Activated T-helper 1 cell treated with anti-CD3 and anti-CD28 coated beads, Interleukin-12 subunit alpha, Interleukin-12 subunit beta, Interleukin-2, Interleukin-4 antibody, amounts not matched to agents 30 ng/mL and 10 ng/mL and 1 ng/mL, durations not matched to agents 14 hours and 24 hours and 36 hours (primary cell): ENCODE measurements around the gene POLDIP2. TPM values are rescaled to one million over a fixed set of nuclear protein-coding genes. Genes with fewer than 3 reads are reported as not detected.

ENCODE experiments used
- DNase-seq: peaks from one replicate; pipeline ENCODE4 v3.0.0; 2021; ENCODE audit warnings: low spot score
- H3K27ac Mint-ChIP-seq: one replicate; pipeline ENCODE4 v1.8.0; 2021; ENCODE audit warnings: mild to moderate bottlenecking, mixed read lengths
- H3K27me3 Mint-ChIP-seq: one replicate; pipeline ENCODE4 v1.8.0; 2022; ENCODE audit warnings: mild to moderate bottlenecking, moderate library complexity, mixed read lengths; ENCODE audit not compliant: insufficient read depth
- H3K36me3 Mint-ChIP-seq: one replicate; pipeline ENCODE4 v1.8.0; 2021; ENCODE audit warnings: low read depth, mixed read lengths
- H3K4me1 Mint-ChIP-seq: one replicate; pipeline ENCODE4 v1.8.0; 2021; ENCODE audit warnings: low read depth, mixed read lengths
- H3K4me3 Mint-ChIP-seq: one replicate; pipeline ENCODE4 v1.8.0; 2021; ENCODE audit warnings: mild to moderate bottlenecking, moderate library complexity, mixed read lengths
- H3K9me3 Mint-ChIP-seq: one replicate; pipeline ENCODE4 v1.8.0; 2021; ENCODE audit warnings: mixed read lengths
- intact Hi-C: fragments of 100-400 bp; cut with micrococcal nuclease; formaldehyde crosslinking; loops from one replicate; pipeline ENCODE4 v1.15.1; 2024
- total RNA-seq: library from RNA; stranded (reverse); gene quantifications from 2 replicates; pipeline ENCODE4 v1.2.3, GENCODE V29; 2022

Gene POLDIP2
- total RNA-seq, 1 donor from 2014 or later = 110 TPM

DNA sequence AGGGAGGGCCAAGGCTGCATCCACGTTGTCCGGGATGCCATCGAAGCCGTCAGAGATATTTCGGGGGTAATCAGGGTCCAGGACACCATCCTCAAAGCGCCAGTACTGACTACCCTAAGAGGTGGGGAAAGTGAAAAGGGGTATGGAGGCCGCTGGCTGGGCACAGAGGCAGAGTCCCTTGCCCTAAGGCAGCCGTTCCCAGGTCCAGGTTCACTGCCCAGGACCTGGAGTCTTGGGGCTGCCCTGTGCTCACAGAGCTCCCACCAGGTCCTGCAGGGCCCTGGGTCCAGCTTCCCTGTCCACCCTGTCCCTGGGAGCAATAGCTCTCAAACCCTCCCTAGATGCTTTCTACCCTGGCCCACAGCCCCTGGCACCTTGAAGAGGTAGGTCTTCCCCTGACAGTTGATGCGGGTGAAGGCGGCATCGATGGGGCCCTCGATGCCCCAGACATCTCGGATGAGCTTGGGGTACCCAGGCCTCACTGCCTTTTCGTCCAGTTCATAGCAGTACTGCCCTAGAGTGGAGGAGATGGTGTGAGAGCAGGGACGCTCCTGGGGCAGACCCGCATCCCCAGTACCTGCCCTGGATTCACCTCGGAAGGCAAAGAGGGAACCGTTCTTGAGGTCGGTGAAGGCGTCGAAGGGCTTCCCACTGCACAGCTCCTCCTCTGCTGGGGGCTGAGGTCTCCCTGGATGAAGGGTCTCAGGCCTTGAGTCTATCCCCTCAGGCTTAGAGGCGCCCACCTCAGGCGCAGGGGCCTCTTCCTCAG lies 11.8 kb upstream of the POLDIP2 start:
- peaks cover 4% of the 10 kb centered on the region for H3K36me3 Mint-ChIP-seq
- H3K4me3 Mint-ChIP-seq = no peak overlapping the region
- no peaks in the 10 kb centered on the region for H3K9me3 Mint-ChIP-seq
- no peak for DNase-seq
- H3K27me3 Mint-ChIP-seq = no peaks in the 10 kb centered on the region
- peaks cover 14% of the 10 kb centered on the region for H3K4me1 Mint-ChIP-seq
- H3K27ac Mint-ChIP-seq = no peak overlapping the region
- intact Hi-C loops = no loop called here

DNA sequence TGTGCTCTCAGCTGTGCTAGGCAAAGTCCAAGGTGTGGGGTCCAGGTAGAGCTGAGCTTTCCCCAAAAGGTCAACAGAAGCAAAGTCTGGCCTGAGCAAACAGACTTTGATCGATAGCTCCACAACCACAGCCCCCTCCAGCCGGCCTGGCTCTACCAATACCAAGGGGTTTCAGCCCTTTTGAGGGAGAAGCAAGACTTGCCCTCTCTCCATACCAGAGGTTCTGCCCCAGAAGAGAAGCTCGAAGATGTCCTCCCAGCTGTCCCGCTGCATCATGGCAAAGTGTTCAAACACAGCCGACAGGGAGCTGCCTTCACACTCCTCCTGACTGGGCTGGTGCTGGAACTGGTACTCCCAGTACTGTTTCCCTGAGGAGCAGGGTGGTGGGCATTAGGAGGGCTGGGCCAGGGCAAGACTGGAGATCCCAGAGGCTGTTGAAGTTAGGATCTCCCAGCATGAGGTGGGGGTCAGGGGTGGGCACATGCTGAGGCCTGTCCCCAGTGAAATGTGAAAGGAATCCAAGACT lies 11.0 kb upstream of the POLDIP2 start:
- Mint-ChIP-seq H3K27me3 (no peaks in the 10 kb centered on the region), H3K4me3 (no peak overlapping the region), H3K9me3 (no peaks in the 10 kb centered on the region), H3K27ac (no peak overlapping the region), H3K36me3 (peaks cover 3% of the 10 kb centered on the region), H3K4me1 (peaks cover 9% of the 10 kb centered on the region)
- intact Hi-C loops = no loop called here
- DNase-seq = no peak

DNA sequence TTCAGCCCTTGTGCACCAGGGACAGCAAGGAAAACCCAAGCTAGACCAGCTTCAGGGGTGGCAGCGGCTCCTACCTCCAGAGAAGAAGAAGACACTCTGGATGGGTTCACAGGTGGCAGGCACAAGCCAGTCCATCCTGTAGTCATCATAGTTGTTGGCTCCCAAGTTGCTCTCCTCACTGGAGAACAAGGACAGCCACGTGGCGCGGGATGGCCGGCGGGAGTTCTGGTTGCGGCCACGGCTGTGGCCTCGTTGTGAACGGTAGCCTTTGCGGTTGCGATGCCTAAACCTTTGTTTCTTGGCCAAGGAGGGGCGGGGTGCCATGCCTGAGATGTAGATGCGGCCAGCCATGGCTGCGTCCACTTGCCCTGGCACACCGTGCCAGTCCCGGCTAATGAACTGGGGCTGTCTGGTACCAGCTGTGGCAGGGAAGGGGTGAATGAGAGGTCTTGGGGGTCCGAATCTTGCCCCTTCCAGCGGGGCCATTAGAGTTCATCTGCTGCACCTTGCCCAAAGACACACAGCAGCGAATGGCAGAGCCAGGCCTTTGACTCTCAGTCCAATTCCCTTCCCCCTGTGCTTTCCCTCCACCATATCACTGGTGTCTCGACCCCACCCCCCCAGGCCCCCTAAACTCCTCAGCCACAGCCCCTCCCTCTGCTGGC lies 10.4 kb upstream of the POLDIP2 start:
- Mint-ChIP-seq H3K4me3 (no peak overlapping the region), H3K9me3 (no peaks in the 10 kb centered on the region), H3K4me1 (peaks cover 3% of the 10 kb centered on the region), H3K27me3 (no peaks in the 10 kb centered on the region), H3K27ac (no peak overlapping the region), H3K36me3 (peaks cover 3% of the 10 kb centered on the region)
- intact Hi-C loops = no loop called here
- DNase-seq = no peak

DNA sequence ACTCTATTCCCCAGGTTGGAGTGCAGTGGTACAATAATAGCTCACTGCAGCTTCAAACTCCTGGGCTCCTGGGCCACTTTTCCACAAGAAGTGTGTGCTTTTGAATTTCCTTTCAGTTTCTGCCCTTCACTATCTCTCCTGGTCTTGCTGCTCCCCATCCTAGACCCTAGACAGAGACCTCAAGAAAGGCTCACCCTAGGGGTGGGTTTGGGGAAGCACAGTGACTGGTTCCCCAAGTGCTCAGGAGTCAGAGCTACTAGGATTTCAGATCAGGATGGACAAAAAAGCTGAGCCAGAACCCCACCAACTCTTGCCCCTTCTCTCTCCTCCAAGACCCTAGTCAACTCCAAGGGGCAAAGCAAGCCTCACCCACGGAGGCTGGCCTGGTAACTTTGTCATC lies 9.3 kb upstream of the POLDIP2 start:
- Mint-ChIP-seq H3K36me3 (peaks cover 6% of the 10 kb centered on the region), H3K27me3 (no peaks in the 10 kb centered on the region), H3K27ac (no peak overlapping the region), H3K9me3 (no peaks in the 10 kb centered on the region), H3K4me3 (no peak overlapping the region), H3K4me1 (no peaks in the 10 kb centered on the region)
- DNase-seq = no peak
- intact Hi-C loops = no loop called here

DNA sequence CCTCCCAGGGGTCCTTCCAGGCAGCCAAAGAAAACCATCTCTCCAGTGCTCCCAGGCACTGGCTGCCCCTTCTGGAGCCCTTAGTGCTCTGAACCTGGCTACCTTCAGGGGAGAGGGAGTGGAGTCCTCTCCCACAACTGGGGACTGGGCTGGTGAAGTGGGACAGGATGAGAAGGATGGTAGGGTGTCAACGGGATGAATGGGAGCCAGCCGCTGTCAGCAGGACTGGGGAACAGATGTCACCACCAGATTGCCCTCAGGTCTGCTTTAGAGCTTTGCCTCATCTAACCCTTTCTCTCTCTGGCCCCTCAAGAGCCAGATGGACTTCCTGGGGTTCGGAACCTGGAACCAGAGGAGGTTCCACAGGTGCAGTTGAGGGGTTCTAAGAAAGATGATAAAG lies 8.2 kb upstream of the POLDIP2 start:
- intact Hi-C loops = no loop called here
- Mint-ChIP-seq H3K27me3 (no peaks in the 10 kb centered on the region), H3K4me1 (no peaks in the 10 kb centered on the region), H3K9me3 (no peaks in the 10 kb centered on the region), H3K4me3 (no peak overlapping the region), H3K36me3 (peaks cover 16% of the 10 kb centered on the region), H3K27ac (no peak overlapping the region)
- no peak for DNase-seq

DNA sequence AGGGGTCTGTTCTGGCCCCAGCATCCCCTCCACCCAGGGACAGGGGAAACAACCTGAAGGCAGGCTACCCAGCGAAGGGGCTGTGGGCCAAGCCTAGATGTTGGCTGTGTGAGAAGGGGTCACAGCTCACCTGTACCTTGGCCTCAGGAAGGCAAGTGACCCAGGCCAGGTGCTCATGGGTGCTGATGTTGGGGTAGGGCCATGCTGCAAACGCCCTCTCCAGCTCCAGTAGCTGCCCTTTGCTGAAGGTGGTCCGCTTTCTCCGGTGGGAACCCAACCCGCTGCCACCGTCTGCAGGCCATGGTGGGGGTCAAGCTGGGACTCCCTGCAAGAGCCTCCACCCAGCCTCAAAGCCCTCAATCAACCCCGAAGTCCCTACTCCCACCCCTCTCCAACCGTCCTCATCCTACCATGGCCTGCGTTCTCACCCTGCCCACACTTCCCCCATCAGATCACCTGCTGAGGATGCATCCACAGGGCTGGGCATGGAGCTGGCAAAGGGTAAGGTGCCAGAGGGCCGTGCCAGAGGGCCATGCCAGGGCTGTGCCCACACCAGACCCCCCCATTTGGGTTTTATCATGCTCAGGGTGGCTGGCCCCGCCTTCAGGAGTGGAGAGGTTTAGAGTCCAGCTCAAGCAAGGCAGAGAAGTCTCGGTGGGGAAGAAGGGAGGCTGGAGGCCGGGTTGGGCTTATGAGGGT lies 7.5 kb upstream of the POLDIP2 start, which contains the start of gene SEBOX:
Gene SEBOX, minus strand, starts transcription at position 535 of the 699 bp plus-strand sequence. Its CDS starts 48 bp downstream, at position 487.
- Mint-ChIP-seq H3K27ac (no peak within 1 kb of the TSS), H3K36me3 (peaks cover 19% of the 10 kb centered on the region), H3K4me3 (no peak within 1 kb of the TSS), H3K9me3 (no peaks in the 10 kb centered on the region), H3K4me1 (no peaks in the 10 kb centered on the region), H3K27me3 (no peaks in the 10 kb centered on the region)
- intact Hi-C loops = no loop called here
- DNase-seq = no peak

DNA sequence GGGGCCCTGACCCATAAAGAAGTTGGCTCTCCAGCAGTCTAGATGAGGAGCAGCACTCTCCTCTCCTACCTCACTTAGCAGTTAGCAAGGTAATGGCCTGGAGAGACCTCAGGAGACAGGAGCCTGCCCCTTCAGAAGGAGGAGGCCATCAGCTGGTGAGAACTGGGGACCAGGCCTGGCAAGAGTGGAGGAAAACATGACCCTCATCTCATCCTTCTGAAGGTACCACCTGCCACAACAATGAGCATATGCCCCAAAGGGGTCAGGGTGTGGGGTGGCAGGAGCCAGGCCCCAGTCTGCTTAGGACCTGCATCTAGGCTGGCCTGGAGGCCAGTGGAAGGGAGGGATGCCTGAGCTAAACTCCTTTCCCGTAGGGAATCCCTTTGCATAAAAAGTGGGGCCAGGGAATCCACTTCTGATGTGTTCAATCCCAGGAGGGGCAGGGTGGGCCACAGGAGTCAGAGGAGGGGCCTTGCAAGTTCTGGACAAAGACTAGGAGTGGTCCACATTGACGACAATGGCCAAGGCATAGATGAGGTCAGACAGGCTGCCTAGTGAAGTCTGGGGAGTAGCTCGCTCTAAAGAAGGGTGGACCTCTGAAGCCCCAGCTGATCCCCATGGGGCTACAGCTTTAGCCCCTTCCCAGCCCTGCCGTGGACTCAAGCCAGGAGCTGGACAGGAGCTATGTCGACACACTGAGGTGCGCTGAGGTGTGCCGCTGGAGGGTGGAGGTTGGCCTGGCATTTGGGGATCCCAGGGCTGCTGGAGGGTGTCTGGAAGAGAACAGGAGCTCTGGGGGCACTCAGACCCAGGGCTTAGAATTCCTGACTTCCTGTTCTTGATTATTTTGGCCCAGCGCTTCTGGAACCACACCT lies 6.7 kb upstream of the POLDIP2 start:
- H3K36me3 Mint-ChIP-seq = peaks cover 23% of the 10 kb centered on the region
- H3K27me3 Mint-ChIP-seq = no peaks in the 10 kb centered on the region

DNA sequence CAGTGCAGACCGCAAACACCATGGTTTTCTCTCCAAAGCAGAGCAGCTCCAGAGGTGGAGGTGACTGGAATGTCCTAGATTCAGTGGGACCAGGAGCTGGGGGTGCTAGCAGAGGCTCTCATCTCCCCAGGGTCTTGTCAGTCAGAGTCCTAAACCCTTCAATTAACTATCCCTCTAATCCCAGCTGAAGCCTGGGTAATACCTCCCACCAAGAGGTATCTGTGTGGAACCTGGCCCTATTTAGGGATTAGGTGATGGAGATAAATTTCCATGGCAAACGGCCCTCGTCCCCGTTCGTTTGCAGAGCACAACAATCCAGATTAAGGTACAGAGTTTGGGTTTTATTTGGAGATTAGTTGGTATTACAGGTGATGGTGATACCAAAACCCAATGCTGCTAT lies 5.9 kb upstream of the POLDIP2 start:
- H3K27me3 Mint-ChIP-seq = no peaks in the 10 kb centered on the region
- intact Hi-C loops = no loop called here
- no peak for DNase-seq
- H3K4me1 Mint-ChIP-seq = peaks cover 5% of the 10 kb centered on the region
- no peak overlapping the region for H3K4me3 Mint-ChIP-seq
- H3K36me3 Mint-ChIP-seq = peaks cover 25% of the 10 kb centered on the region
- no peaks in the 10 kb centered on the region for H3K9me3 Mint-ChIP-seq
- no peak overlapping the region for H3K27ac Mint-ChIP-seq

More for the DNA sequence above, 6.7 kb upstream of the POLDIP2 start:
- no peaks in the 10 kb centered on the region for H3K4me1 Mint-ChIP-seq
- H3K27ac Mint-ChIP-seq = no peak overlapping the region
- H3K4me3 Mint-ChIP-seq = no peak overlapping the region
- intact Hi-C loops = no loop called here
- H3K9me3 Mint-ChIP-seq = no peaks in the 10 kb centered on the region
- DNase-seq = no peak

DNA sequence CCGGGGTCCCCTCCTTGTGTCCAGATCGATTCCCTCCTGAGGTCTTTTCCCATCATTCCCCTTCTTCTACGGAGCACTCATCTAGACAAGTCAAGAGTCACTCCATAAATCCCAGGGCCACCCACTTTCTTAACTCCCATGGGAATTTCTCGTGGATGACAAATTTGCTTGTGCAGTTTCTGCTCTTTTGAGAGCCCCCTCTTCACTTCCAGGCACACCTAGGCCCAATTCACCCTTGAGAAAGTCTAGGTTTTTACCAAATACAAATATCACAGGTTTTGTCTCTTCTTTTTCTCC lies 522 bp upstream of the POLDIP2 start:
- peaks cover 55% of the 10 kb centered on the region for H3K36me3 Mint-ChIP-seq
- DNase-seq = no peak
- H3K4me3 Mint-ChIP-seq = peak overlapping the region; percentile 95
- no peaks in the 10 kb centered on the region for H3K27me3 Mint-ChIP-seq
- H3K9me3 Mint-ChIP-seq = no peaks in the 10 kb centered on the region
- H3K27ac Mint-ChIP-seq = peak overlapping the region; percentile 92
- H3K4me1 Mint-ChIP-seq = peaks cover 32% of the 10 kb centered on the region
- intact Hi-C loops = loop anchor here (1.0 to 2.0 kb wide), 6 partner anchors 13 to 465 kb away; partner anchors contain the start of genes IFT20, LYRM9, SARM1 and TMEM97

DNA sequence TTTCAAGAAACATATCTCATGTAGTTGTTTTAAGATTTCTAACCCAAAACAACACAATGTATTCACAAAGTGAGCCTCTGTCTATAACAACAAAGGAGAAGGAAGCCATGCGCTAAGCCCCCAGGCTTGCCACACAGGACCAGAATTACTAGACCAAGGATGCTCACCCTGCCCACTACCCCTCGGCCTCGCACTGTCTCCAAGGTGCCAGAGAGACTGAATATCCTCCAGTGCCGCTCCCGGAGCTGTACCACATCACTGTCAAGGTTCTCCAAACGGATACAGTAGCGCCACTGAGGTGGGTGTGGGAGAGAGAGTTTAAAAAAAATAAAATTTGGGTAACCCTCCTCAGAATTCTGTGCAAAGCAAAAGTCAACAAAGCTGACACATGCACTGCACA lies 7.1 kb downstream of the POLDIP2 start:
- H3K27ac Mint-ChIP-seq = no peak overlapping the region
- peaks cover 6% of the 10 kb centered on the region for H3K4me1 Mint-ChIP-seq
- H3K27me3 Mint-ChIP-seq = no peaks in the 10 kb centered on the region
- no peak overlapping the region for H3K4me3 Mint-ChIP-seq
- DNase-seq = no peak
- no peaks in the 10 kb centered on the region for H3K9me3 Mint-ChIP-seq
- intact Hi-C loops = no loop called here
- H3K36me3 Mint-ChIP-seq = peaks cover 58% of the 10 kb centered on the region

DNA sequence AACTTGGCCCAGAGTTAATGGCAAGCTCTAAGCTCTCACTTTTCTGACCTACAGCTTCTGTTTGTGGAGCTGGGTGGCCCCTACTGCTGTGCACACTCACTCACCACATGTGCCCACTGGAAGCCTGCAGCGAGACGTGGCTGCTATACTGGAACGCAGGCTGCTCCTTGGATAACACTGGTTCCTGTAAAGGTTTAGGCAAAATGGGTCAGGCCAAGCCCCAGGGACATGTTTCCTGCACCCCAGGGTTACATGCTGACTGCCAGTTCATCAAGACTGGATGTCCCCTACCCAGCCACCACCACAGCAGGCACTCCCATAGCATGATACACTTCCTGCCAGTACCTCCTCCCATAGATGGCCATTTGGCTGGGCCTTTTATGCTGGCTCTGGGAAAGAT lies 8.3 kb downstream of the POLDIP2 start:
- H3K4me1 Mint-ChIP-seq = no peaks in the 10 kb centered on the region
- H3K27ac Mint-ChIP-seq = no peak overlapping the region
- intact Hi-C loops = no loop called here
- H3K27me3 Mint-ChIP-seq = no peaks in the 10 kb centered on the region
- no peak overlapping the region for H3K4me3 Mint-ChIP-seq
- DNase-seq = no peak
- H3K36me3 Mint-ChIP-seq = peaks cover 57% of the 10 kb centered on the region
- H3K9me3 Mint-ChIP-seq = no peaks in the 10 kb centered on the region

DNA sequence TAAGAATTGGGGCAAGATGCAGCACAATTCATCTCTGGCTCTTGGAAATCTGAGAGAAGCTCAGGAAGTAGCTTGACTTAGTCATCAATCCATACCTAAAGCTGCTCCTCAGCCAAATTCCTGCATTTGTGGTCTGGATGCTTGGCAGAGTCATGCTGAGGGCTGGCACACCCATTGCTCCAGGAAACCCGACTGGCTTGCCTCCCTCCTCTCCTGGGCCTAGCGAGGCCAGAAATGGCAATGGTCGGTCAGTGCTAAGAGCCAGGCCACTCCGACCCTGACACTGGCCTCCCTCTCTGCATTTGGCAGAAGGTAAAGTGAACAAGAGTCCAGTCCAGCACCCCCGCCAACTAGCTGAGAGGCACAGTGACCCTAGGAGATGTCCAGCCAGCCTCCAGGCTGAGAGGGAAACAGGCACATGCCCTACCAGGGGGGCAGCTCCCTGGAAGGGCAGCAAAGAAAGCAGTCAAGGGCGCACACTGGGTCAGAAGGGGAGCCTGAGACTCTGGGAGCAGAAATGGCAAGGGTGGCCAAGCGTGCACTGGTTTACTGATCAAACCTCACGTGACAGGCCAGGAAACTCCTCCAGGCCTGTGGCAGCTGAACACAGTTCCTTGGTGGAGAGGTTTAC lies 10.0 kb downstream of the POLDIP2 start:
- intact Hi-C loops = no loop called here
- H3K36me3 Mint-ChIP-seq = peaks cover 54% of the 10 kb centered on the region
- DNase-seq = no peak
- no peak overlapping the region for H3K4me3 Mint-ChIP-seq
- H3K4me1 Mint-ChIP-seq = no peaks in the 10 kb centered on the region
- no peak overlapping the region for H3K27ac Mint-ChIP-seq
- H3K27me3 Mint-ChIP-seq = no peaks in the 10 kb centered on the region
- H3K9me3 Mint-ChIP-seq = no peaks in the 10 kb centered on the region
